ENCODE measurements around the gene BRAF.
"Not testable (repeated sequence)": the region's sequence is repeated elsewhere in the genome, so short reads cannot be mapped to it uniquely, and the experiment has no call there.

BRAF gene

DNA sequence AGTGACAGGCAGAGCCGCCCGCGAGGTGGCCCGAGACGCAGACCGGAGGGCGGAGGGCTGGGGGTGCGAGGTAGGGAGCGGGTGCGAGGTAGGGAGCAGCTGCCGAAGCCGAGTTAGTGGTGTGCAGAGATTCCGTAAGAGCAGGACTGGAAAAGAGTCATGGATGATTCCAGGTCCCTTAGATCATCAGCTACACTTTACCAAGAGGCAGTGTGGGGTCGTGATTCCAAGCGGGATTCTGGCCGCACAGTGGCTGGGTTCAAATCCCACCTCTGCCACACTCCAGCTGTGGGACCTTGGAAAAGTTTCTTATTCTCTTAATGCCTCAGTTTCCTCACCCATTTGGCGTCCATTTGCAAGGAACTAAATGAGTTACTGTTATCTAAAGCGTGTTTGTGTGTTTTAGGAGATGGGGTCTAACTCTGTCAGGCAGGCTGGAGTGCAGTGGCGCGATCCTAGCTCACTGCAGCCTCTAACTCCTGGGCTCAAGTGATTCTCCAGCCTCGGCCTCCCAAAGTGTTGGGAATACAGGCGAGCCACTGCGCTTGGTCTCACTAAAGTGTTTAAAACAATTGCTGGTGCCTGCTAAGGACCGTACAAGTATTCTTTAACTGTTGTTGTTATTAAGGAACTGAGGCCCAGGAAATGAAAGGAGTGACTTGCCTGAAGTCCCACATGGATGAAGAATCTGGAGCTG, 227.1 kb downstream of the BRAF start:
- DNase-seq, result no peak

DNA sequence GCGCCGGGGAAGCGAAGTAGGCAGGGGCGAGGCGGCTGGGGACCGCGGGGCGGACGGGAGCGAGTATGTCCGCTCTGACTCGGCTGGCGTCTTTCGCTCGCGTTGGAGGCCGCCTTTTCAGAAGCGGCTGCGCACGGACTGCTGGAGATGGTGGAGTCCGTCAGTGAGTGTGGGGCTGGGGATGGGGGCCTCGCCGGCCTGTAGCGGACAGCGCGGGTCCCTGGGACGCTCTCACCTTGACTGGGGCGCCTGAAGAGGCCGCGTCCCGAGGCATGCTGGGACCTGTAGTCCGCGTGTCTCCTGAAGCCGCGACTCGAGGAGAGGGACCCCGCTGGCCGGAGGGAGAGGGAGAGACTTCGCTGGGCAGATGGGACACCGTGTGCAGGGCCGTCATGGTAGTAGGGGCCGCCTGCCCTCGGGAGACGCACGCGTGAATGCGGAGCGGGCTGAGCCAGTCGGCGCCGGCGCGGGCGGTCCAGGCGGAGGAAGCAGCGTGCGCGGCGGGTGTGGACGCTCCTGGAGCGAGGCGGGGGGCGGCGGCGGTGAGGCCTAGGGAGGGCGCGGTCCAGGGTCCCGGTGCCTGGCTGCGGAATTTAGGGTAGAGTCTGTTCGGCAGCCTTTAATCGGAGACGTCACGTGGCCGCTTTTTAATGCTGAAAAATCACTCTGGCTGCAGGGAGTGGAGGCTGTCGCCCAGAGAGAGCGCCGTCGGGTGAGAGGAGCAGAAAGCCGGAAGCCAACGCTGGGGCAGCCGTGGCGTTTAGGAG, 227.9 kb downstream of the BRAF start, which contains the start of gene NDUFB2:
Gene NDUFB2, plus strand, starts transcription at position 29 of the 767 bp plus-strand sequence. Its CDS starts 37 bp downstream, at position 66.
- DNase-seq, result peak; percentile 72 to 77

DNA sequence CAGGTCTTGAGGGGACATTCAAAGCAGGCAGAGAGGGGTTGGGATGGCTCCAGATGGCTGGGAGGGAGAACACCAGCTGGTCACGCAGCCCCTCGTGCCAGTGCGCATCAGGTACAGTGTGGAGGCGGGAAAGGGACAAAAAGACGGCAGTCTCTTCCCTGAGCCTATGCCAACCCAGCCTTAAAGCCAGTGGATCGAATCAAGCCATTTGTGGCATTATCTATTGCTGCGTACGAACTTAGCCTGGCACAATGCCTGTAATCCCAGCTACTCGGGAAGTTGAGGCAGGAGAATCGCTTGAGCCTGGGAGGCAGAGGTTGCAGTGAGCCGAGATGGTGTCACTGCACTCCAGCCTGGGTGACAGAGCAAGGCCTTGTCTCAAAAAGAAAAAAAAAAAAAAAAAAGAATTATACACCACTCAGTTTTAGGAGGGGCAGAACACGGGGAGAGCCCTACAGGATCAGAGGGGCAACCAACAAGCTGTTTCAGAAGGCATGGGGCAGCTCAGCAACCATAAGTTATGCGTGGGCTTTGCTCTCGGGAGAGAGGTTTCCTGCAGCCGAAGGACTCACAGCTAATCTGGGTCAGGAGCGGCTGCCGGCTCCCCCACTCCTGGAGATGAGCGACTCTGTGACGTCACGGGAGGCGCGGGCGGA, 228.6 kb downstream of the BRAF start:
- peak in 1 of 2 experiments; percentile 95 for DNase-seq

DNA sequence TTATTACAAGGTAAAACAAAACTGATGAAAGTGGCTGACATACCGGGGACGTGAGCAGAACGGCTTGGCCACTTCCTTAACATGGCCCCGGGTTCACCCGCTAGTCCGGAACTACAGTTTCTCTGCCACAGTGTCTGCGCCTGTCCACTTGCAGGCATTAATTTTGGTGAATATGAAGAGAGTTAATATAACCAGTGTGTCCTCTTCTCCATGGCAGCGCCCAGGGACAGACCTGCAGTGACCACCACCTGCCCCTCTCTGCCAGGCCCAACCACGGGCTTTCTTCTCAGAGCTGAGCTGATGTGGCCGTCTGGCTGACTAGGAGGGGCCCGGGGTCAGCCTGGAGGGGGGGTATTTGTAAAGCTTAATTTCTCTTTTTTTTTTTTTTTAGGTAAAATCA, 229.3 kb downstream of the BRAF start:
- DNase-seq, result no peak

DNA sequence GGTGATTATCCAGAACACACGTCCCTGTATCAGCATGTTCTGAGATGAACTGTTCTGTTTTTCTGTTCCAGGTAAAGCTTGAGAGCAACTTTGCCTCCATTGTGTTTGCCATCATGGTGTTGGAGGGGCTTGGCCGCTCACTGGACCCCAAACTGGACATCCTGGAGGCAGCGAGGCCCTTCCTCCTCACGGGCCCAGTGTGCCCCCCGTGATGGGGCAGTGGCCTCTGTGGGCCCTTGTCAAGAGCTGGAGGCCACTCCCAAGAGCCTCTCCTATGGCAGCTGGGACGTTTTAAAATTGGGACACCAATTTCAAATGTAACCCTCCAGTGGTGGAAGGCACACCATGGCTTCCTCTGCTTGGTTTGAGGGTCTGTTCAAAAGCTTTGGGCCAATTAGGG, 230.1 kb downstream of the BRAF start:
- no peak for DNase-seq

DNA sequence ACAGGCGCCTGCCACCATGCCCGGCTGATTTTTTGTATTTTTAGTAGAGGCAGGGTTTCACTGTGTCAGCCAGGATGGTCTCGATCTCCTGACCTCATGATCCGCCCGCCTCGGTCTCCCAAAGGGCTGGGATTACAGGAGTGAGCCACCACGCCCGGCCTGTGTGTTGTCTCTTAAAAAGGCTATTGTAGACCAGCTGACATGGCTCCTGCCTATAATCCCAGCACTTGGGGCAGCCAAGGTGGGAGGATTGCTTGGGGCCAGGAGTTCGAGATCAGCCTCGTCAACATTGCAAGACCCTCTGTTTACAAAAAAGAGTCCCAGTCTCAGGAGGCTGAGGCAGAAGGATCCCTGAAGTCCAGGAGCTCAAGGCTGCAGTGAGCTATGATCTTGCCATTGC, 230.9 kb downstream of the BRAF start:
- not testable (repeated sequence) for DNase-seq

DNA sequence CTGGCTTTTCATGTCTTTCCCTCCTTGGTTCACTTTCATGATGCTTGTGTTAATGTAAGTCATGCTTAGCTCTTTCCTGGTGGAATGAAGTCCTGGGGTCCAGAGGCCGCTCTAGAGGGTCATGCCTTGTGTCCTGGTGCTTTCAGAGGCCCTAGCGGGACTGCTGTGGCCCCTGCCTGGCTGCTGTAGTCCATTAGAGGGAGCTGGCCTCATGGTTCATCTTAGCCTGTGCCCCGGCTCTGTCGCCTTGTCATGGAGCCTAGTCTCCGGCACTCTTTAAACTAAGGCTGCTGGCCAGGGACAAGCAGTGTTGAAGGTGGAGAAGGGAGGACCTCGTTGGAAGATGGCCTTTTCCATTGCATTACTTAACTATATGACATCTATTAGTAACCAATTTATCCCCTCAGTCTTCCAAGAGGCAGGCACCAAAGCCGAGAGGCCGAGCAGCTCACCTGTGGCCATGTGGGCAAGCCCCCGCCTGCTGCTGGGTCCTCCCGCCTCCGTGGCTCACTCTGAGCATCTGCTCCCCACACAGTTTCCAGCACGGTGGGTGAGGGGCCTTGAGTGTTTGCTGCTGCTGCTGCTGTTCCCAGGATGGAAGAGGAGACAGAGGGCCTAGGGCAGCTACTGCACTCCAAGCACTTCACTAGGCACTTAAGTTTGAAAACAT, 233.2 kb downstream of the BRAF start:
- no peak for DNase-seq

DNA sequence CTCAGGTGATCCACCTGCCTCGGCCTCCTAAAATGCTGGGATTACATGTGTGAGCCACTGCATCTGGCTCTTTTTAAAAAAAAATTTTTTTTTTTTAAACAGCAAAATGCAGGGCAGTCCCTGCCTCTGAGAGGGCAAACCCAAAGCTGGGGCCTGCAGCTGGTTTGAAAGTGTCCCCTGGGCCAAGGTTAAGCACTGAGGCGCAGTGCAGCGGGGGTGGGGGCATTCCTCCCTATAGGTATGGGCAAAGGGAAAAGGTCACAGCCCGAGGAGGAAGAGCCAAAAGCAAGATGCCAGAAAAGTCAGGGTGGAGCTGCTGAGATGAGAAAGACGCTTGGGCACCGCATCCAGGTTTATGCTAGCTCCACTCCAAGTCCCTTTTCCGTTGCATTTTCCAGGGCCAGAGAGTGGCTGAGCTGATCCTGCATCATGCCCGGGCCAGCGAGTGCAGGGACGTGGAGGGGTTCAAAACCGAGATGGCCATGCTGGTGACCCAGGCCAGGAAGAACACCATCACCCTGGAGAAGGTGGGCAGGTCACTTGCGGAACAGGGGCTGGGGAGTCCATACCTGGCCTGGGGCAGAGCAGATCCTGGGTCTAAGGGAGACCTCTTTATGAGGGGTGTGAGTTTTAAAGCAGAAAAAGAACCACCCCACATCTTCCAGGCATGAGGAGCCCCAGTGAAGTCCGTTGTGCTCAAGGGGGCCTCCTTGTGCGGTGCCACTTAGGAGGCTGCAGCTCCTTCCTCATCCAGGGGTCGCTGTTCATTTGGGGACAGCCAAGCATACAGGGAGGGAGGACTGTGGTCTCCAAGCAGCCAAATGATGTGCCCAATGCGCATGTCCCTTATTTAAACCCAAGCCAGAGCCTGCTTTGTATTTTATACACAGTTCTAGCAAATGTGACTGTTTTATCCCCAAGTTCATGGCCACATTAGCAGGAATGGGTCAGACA, 235.3 kb downstream of the BRAF start:
- DNase-seq, result no peak

DNA sequence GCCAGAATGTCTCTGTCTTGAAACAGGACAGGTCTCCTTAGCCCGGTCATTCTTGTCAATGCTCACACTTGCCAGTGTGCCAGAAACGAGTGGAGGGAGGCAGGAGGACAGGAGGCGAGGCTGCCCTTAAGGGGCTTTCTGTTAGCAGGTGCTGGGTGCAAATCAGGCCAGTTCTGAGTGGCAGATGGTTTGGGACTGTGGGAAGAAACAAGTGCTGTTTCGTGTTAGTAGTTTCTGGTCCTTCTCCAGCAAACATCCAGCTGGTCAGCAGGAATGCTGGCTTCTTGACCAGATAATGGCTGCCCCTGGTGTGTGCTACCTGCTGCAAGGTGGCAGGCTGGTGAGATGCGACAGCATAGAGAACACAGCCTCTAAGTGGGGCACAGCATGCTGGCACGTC, 236.4 kb downstream of the BRAF start:
- DNase-seq, result no peak

DNA sequence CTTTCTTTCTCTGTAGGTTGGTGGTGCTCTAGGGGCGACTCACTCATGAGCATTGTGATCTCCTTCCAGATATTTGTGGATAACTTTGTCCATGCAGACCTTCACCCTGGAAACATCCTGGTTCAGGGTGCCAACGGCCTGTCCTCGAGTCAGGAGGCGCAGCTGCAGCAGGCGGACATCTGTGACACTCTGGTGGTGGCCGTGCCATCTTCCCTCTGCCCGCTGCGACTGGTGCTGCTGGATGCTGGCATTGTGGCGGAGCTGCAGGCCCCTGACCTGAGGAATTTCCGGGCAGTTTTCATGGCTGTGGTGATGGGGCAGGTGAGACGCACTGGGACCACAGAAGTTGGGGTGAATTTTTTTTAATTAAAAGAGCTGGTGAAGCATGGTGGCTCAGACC, 237.8 kb downstream of the BRAF start:
- no peak for DNase-seq

DNA sequence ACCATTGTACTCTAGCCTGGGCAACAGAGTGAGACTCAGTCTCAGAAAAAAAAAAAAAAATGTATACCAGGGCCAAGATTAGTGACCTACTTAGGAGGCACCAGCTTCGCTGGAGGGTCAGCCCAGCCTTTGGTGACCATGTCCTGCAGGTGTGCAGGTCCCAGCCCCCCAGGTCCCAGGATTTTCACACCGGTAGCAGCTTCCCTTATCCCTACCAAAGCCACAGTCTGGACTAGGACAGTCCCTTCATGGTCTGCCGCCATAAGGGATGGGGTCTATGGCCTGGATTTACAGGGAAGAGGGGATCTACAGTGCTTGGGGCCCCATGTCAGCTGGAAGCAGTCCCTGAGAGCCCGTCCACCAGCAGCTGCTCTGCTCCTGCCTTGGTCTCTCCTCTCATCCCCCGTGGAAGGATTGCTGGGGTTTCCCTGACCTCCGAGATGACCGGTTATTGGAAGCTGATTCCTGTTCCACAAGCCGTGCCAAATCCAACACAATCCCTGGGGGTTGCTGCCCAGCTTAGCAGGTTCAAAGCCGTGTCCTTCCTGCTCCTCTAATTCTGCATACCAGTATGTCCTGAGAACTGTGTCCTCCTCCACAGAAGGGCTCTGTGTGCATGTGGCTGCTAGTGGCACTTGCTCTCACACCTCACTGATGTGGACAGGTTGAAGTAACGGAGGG, 239.2 kb downstream of the BRAF start:
- no peak for DNase-seq

DNA sequence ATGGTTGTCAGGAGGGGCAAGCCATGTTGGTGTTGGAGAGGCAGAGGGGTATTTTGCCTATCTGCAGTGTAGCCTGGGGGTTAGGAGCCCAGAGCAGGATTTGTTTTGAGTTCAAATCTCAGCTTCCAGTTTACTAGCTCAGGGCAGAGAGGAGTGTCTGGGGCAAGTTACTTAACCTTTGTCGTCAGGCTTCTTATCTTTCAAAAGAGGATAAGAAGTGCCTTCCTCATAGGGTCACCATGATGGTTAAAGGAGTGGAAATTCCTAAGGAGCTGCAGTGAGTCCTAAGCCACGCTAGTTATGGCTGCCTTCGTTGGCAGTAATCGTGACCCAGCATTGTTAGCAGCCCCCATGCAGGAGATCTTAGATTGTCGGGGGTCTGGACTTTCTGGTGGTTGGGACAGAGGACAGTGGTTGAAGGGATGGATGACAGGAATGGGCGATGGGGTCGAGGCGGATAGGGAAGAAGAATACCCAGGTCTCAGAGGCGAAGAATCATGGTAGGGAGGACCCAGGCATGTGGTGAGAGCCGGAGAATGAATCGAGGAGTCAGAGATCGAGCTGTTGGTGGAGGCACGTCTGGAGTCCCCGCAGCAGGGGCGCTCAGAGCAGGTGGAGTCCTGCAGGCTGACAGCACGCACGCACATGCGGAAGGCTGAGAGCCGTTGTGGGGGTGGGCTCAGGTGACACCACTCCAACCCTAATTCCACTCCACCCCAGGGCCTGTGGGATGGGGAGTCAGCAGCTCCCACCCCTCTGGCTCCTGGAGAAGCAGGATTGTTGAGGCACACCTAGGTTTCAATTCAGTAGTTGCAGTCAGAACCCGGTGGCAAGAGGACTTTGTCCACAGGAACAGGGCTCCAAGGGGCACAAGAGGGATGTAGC, 240.4 kb downstream of the BRAF start:
- DNase-seq, result no peak

DNA sequence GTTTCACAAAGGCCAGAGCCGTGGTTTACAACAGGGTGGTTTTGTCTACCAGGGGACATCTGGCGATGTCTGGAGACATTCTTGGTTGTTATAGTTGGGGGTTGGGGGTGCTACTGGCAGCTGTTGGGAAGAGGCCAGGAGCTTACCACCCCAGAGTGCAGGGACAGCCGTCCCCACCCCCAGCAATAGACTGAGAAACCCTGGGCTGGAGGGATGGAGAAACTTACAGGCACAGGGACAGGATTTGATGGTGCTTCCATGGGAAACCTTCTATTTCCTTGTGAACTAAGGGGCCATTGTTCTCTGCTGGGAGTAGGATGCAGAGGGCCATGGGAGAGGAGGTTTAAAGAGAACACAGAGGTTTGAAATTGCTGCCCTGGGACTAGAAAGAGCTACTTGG, 241.1 kb downstream of the BRAF start:
- DNase-seq, result no peak

DNA sequence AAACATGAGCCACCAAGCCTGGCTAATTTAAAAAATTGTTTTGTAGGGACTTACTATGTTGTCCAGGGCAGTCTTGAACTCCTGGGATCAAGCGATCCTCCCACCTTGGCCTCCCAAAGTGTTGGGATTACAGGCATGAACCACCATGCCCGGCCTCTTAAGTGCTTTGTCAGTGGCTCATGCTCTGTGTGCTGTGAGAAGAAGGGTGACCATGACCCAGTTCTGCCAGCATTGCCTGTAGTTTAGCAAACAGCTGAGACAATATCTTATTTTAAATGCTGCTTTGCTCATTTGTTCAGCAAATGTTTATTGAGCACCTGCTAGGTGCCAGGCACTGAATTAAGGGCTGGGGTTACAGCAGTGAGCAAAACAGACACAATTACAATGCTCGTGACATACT, 243.0 kb downstream of the BRAF start:
- no peak for DNase-seq

DNA sequence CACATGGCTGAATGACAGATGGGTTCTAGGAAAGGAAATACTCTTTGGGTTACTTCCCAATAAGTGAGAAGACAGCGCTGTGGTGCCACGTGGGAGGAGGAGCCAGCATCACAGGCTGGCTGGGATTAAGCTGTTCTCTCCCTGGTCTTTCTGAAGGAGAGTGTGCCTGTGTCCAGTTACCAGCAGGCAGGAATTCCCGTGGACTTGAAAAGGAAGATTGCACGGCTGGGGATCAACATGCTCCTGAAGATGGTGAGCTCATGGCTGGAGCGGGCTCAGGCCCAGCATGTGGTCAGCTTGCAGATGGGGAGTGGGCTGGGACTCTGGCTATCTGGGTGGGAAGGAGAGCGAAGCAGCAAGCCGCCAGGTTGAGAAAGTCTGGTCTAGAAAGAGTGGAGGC, 243.8 kb downstream of the BRAF start:
- DNase-seq, result no peak

DNA sequence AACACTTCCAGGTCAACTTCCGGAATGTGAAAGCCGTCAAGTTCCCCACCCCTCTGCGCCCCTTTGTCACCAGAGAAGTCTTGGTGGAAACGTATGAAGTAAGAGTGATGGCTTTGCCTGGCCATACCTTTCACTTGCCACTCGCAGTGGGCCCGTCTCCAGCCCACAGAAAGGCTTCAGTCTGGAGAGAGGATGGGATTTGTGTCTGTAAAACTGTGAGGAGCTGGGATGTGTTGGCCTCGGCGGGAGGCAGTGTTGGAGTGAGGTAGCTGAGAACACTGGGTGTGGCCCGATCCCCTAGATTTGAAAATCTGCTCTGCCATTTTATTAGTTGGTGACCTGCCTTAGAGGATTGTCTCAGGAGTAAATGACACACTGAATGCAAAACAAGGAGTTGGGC, 245.5 kb downstream of the BRAF start:
- DNase-seq, result no peak

DNA sequence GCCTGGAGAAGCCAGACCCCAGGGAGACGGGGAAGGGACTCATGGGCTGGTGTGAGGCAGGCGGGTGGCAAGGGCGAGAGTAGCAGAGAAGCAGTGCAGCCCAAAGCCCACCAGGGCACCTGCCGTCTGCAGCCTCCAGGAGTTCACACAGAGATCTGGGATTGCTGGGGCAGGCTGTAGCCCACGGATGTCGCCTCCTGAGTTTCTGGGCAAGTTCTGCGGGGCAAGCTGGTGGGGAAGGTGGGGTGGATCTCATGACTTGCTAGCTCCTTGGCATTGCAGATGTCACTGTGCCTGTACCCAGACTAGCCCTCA, 246.0 kb downstream of the BRAF start:
- DNase-seq, result no peak

DNA sequence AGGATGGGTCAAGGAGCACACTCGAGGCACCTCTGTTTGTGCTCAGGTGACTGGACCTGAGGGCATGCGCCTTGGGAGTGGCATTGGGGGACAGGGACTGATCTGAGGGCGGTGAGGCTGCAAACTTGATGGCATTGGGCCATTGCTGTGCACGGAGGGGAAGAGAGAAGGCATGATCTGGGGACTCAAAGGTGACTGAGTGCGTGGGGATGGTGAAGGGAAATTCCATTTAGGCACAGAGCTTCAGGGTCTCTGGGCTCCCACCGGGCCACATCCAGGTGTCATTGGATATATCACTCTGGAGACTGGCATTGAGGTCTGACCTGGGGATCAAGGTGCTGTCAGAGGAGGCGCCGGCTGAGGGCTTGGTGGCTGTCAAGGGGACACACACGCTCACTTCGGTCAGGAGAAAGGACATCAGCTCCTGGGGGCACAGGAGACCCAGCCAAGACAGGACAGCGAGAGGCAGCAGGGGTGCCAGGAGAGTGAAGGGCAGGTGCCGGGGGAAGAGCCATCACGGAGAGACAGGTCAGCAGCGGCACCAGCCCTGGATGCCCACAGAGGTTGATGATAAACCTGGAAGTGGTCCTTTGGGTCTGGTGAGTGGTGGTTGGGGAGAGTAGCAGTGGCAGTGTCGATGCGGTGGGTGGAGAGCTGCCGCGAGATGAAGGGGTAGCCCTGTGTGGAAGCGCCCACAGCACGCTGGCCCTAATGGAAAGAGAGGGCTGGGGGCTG, 246.5 kb downstream of the BRAF start:
- no peak for DNase-seq

DNA sequence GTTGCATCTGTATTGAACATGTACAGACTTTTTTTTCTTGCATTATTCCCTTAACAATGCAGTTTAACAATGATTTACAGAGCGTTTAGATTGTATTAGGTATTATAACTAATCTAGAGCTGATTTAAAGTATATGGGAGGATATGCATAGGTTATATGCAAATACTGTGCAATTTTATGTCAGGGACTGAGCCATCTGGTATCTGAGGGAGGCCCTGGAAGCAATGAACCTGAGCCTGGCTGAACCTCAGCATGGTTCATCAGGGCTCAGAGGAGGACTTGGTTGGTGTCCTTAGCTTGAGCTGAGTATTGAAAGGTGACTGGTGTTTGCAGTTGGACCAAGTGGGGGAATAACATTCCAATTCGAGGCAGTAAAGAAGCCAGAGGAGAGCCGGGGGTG, 247.2 kb downstream of the BRAF start:
- no peak for DNase-seq

DNA sequence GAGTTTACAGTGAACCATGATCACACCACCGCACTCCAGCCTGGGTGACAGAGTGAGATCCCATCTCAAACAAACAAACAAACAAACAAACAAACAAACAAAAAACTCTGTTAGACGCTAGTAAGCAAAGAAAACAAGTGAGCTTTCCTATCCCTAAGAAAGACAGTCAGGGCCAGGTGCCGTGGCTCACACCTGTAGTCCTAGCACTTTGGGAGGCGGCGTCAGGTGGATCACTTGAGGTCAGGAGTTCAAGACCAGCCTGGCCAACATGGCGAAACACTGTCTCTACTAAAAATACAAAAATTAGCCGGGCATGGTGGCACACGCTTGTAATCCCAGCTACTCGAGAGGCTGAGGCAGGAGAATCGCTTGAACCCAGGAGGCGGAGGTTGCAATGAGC, 247.8 kb downstream of the BRAF start:
- DNase-seq, result not testable (repeated sequence)

All from NCI-H446 (cell line).